Activated CD4-positive, alpha-beta T cell treated with anti-CD3 and anti-CD28 coated beads for 24 hours (primary cell): ENCODE measurements around the gene COL6A5.
"Not testable (repeated sequence)": the region's sequence is repeated elsewhere in the genome, so short reads cannot be mapped to it uniquely, and the experiment has no call there.

Source experiments
- DNase-seq, 2 donors: peaks; one replicate each; pipeline ENCODE4 v3.0.0-alpha.2; 2020; ENCODE audit warnings: low read depth in 2 of 2

Gene COL6A5

GRCh38 chr3:130384476-130385025 lies 39.1 kb downstream of the COL6A5 start:
- no peak for DNase-seq

- no peak for DNase-seq
Measured at GRCh38 chr3:130386604-130387263, 41.3 kb downstream of the COL6A5 start.

GRCh38 chr3:130389743-130390478 lies 44.4 kb downstream of the COL6A5 start:
- DNase-seq: no peak

DNA sequence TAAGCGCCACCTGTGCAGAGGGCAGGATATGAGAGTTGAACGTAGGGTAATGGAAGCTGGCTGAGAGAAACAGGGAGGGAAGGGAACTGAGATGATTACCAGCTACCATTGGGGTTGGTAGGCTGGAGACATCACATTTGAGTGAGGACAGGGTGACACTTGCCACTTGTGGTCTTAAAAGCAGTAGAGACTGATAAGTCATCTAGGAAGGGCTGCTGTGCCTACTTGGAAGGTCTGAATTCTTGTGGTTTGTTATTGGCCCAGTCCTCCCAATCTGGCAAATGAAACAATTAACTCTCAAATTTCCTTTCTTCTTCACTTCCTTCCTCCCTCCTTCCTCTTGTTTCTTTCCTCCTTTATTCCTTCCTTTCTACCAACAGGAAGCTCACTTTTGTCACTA lies 46.8 kb downstream of the COL6A5 start:
- DNase-seq: no peak

DNA sequence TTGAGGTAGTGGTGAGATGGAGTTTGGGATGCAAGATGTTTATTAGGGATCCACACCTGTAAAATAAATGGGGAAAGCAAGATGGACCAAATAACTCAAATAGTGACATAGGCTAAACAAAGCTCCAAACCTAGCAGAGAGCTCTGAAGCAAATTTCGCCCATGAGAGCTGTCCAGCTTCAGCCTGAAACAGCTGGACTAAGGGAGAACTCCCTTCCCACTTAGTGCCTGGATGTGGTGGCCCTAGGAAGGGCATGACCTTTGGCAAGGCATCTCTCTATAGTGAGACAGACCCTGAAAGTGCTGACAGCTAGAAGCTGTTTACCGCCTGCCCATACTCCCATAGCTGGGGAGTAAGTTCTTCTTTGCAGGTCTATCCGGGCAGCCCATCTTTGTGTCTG lies 48.1 kb downstream of the COL6A5 start:
- DNase-seq: no peak

DNA sequence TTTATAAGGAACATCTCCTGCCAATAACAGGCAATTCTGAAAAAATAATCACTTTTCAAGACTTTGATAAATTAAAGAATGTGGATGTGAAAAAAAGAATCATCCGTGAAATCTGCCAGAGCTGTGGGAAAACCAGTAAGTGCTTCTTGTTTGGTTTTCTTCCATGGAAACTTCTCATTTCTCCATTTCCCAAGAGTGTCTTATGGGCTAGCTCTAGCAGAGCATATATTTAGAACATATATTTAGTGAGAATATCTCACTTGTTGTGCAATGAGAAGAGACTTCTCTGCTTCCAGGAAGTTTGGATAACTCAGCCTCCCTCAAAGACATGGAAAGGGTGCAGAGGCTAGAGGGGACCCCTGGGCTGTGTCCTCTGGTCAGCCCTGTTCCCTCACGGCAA lies 49.9 kb downstream of the COL6A5 start:
- DNase-seq: no peak

DNA sequence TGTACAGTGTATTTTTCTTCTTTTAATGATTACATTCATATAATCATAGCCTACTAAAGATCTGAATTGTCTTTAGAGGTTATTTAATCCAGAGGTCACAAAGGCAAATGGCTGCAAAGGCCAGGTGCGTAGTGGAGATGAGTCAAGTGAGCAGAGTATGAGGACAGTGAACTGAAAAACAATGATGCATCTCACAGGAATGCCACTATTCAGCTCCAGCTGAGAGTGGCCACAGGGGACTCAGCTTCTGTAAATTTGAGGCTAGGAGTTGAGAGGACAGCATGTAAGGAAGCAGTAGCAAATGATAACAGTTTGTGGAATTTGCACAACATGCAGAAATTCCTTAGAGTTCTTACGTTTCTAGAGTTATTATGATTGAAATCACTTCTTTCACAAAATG lies 50.4 kb downstream of the COL6A5 start:
- no peak for DNase-seq

GRCh38 chr3:130404401-130404800 lies 58.9 kb downstream of the COL6A5 start:
- DNase-seq: no peak

DNA sequence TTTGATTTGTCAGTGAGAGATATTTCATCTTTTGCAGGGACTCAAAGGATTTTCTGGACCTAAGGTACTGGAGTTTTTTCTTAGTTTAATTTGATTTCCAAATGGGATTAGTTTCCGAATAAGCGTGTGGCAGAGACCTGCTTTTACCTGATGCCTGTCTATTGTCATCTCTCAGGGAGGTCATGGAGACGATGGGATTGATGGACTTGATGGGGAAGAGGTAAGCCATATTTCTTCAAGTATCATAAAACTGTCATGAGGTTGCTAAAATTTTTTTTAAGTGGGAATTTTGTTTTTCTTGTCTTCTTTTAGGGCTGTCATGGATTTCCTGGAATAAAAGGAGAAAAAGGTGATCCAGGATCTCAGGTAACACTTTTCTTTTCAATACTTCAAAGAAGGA lies 60.5 kb downstream of the COL6A5 start:
- DNase-seq: no peak

- not testable (repeated sequence) for DNase-seq
Measured at GRCh38 chr3:130408253-130408652, 62.8 kb downstream of the COL6A5 start.

- no peak for DNase-seq
Measured at GRCh38 chr3:130411320-130411719, 65.8 kb downstream of the COL6A5 start.

DNA sequence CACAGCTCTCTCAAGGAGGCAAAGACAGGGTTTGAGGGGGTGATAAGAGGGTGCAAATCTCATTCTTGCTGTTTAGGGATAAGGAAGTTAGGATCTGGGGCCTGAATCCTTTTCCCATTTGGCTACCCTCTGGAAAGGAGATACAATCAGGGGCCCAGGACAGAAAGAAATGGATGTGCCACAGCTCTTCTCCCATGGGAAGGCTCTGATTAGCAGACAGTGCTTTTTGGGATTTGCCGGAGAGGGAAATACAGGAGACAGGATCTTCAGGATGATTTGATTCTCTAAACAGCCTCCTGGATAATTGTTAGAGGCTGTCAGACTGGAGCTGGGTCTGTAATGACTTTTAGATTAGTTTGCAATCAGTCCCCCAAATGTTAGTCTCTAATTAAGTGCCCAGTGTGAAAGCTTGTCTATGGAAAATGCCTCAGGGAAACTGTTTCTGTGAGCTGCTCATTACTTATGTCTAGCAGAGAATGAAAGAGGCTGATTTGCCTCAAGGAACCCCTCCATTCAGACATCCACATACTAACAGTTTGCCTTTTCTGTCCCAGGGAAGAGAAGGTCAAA lies 67.6 kb downstream of the COL6A5 start:
- no peak for DNase-seq

GRCh38 chr3:130414457-130414856 lies 69.0 kb downstream of the COL6A5 start:
- DNase-seq: no peak

DNA sequence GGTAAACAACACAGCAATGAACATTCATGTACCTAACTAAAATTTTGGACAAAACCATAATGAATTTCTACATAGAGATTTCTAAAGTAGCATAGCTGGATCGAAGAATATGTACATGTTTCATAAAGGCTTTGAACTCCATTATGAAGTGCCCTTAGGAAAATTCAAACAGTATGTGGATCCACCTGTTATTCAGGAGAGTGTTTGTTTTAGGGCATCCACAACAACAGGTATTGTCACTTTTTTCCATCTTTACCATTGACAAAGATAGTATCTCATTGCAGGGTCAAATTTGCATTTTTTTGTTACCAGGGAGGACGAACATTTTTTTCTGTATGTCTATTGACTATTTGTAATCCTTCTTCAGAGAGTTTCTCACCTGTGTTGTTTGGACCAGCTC lies 75.0 kb downstream of the COL6A5 start:
- no peak for DNase-seq

DNA sequence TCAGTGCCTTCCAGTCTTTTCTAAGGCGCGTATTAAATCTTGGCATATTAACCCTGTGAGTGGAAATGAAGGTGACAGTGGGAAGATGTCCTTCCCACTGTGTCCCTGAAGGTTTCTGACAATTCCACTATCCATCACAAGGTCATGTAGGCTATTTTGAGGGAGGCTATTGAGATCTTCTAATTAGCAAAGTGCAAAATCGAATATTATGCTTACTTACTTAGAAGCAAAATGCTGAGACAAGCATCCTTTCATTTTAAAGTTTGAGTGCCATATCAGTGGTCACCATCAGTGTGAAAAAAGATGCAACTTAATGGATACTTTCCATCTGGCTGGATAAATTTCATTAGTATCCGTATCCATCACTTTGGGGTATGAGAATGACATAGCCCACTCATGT lies 77.6 kb downstream of the COL6A5 start:
- no peak for DNase-seq

- no peak for DNase-seq
Measured at GRCh38 chr3:130424837-130425236, 79.4 kb downstream of the COL6A5 start.

DNA sequence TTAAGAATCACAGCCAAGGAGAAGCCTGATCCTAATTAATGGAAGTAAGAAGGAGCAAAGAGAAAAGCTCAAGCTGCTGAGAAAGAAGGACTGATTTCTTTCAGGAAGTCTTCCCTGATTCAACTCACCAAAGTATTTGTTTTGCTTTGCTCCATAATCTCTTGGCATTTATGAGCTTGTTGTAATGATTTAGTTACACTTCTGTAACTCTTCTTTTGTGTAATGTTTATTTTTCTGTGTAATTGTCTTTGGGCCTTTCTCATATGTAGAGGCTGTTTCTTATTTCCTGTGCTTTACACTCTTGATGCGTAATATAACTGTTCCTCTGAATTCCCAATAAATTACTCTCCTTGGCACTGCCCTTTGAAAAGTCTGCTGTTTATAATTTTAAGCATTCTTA lies 80.0 kb downstream of the COL6A5 start:
- no peak for DNase-seq

DNA sequence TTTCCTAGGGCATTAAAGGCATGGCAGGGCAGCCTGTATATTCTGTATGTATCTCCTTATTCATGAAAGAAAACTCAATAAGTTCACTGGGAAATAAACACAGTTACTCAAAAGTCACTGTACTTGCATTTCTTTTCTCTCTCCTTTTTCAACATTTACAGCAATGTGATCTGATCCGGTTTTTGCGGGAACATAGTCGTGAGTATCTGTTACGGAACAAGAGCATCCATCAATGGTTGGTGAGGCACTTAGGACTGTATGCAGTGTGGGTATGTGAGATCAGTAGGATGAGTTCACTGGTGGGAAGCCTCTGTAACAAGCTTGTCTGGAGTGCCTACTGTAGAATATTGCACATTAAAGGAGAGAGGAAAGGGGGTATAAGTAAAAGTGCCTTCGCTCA lies 80.7 kb downstream of the COL6A5 start:
- no peak for DNase-seq

DNA sequence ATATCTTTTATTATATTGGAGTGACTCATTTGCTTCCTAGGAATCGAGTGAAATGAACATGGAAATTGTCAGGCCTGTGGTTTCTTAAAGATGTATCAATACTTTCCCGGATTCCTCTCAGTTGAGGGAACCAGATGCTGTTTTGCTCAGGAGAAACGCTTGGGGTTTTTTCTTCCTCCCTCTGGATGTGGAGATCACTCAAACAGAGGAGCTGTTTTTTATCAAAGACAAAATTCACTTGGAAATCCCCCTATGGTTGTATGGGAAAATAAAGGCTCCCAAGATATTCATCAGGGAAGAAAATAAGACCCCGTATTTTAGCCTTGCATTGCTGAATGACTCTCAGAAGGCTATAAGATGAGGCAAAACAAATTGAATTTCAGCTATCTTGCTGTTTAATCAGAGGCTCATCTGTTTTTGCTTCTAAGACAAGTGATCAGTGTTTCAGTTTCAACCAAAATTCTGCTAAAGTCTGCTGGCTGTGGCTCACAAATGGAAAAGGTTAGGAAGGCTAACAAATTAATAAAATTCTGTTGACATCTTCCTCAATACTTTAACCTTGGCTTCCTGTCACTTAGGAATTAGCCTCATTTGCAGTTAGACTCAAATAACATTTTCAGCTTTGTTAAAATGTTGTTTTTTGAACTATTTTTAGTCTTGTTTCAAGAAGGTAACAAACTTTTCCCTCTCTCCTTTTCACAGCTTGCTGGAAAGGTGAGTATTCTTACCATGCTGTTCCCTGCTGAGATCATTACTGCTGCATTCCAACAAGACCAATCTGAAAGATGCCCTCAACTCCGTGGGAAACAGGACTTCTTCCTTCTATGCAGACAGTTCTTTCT lies 83.6 kb downstream of the COL6A5 start:
- DNase-seq: no peak

GRCh38 chr3:130429713-130430023 lies 84.2 kb downstream of the COL6A5 start:
- no peak for DNase-seq

DNA sequence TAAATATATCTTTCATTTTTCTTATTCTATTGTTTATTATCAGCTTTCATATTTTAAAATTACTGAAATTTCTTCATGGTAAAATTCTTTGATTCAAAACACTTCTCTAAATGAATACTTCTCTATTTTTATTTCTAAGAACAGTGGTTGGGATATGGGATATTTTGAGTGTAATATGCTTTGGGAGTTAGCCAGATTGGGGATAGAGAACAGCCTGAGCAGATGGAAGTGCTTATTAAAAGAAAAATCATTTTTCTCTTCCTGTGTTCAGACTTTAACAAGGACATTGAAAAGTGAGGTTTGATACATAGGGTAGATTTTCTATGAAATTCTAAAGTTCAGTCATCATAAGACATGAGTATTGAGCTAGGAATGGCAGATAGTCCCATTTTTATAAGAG lies 84.8 kb downstream of the COL6A5 start:
- DNase-seq: no peak

- DNase-seq: not testable (repeated sequence)
Measured at GRCh38 chr3:130432086-130432485, 86.6 kb downstream of the COL6A5 start.
